ENCODE measurements around the gene FCAMR. TPM values are rescaled to one million over a fixed set of nuclear protein-coding genes. Genes with fewer than 3 reads are reported as not detected.

Gene FCAMR
- total and polyA plus RNA-seq, 2 donors (not counting 1 experiment from before 2014, with no cell fraction given), result not detected

DNA sequence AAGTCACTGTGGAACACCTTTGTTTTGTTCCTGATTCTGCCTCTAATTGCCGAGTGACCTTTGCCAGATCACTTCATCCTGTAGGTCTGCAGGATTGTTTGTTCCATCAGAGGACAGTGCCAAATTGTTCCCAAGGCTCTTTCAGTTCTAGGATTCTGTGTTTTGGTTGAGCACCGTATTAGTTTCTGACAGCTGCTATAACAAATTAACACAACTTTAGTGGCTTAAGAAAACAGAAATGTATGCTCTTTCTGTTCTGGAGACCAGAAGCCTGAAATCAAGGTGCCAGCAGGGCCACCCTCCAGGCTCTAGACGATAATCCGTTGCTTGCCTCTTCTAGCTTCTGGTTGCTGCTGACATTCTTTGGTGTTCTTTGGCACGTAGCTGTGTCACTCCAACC lies 20.6 kb downstream of the FCAMR start:
- Histone ChIP-seq H3K4me1 (ENCODE audit: control insufficient read depth, extremely low read depth, insufficient read depth, low read length) (no peaks in the 10 kb centered on the region), H3K27me3 (ENCODE audit: control insufficient read depth, insufficient read depth, low read length) (peaks cover 16% of the 10 kb centered on the region), H3K4me2 (ENCODE audit: extremely low read depth, insufficient read depth, low read length) (no peak overlapping the region), H4K20me1 (ENCODE audit: control insufficient read depth, extremely low read depth, insufficient read depth, low read length) (no peaks in the 10 kb centered on the region), H3K79me2 (ENCODE audit: control insufficient read depth, insufficient read depth, low read length) (no peaks in the 10 kb centered on the region), H3K9me3 (ENCODE audit: control insufficient read depth, insufficient read depth, low read depth, low read length) (no peaks in the 10 kb centered on the region), H3K9ac (ENCODE audit: insufficient read depth, low read length) (no peak overlapping the region), H3K4me3 (replicated peaks in 1 of 4; ENCODE audit: control extremely low read depth in 1 of 4, insufficient read depth in 1 of 4, low read depth in 3 of 4, low read length in 4 of 4) (no peak overlapping the region), H3K27ac (ENCODE audit: insufficient read depth, low read length) (no peak overlapping the region), H2AFZ (ENCODE audit: low read length) (no peak overlapping the region), H3K36me3 (ENCODE audit: control insufficient read depth, insufficient read depth, low read length) (no peaks in the 10 kb centered on the region)
- no peak for DNase-seq (ENCODE audit: low read depth in 2 of 2)
- TF ChIP-seq, protein P1, sequence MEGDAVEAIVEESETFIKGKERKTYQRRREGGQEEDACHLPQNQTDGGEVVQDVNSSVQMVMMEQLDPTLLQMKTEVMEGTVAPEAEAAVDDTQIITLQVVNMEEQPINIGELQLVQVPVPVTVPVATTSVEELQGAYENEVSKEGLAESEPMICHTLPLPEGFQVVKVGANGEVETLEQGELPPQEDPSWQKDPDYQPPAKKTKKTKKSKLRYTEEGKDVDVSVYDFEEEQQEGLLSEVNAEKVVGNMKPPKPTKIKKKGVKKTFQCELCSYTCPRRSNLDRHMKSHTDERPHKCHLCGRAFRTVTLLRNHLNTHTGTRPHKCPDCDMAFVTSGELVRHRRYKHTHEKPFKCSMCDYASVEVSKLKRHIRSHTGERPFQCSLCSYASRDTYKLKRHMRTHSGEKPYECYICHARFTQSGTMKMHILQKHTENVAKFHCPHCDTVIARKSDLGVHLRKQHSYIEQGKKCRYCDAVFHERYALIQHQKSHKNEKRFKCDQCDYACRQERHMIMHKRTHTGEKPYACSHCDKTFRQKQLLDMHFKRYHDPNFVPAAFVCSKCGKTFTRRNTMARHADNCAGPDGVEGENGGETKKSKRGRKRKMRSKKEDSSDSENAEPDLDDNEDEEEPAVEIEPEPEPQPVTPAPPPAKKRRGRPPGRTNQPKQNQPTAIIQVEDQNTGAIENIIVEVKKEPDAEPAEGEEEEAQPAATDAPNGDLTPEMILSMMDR (conservative IDR thresholded peaks at IDR 0.05 in 1 of 2, IDR thresholded peaks at IDR 0.05 in 1 of 2; ENCODE audit: low read depth in 1 of 2, low read length in 2 of 2), result no peak
- TF ChIP-seq EZH2 (IDR thresholded peaks at IDR 0.05; ENCODE audit: low read length, missing control alignments), result no peak

DNA sequence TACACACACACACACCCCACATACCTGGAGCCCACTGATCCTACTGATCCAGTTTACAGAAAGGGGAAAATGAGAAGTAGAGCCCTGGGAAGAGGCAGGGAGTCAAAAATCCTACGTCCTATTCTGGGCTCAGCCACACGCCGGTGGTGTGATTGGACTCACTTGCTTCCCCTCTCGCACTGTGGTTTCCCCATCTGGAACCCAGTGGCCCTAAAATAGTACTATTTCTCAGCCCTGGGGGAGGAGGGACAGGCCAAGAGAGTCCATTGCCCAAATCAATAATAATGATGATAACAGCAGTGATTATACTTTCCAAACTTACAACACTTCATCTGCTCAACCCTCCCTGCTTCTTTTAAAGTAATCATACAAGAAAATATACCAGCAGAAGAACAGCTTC lies 21.1 kb downstream of the FCAMR start:
- Histone ChIP-seq H4K20me1 (ENCODE audit: control insufficient read depth, extremely low read depth, insufficient read depth, low read length) (no peaks in the 10 kb centered on the region), H3K4me1 (ENCODE audit: control insufficient read depth, extremely low read depth, insufficient read depth, low read length) (no peaks in the 10 kb centered on the region), H3K9ac (ENCODE audit: insufficient read depth, low read length) (no peak overlapping the region), H3K27me3 (ENCODE audit: control insufficient read depth, insufficient read depth, low read length) (peaks cover 14% of the 10 kb centered on the region), H3K4me3 (replicated peaks in 1 of 4; ENCODE audit: control extremely low read depth in 1 of 4, insufficient read depth in 1 of 4, low read depth in 3 of 4, low read length in 4 of 4) (no peak overlapping the region), H3K4me2 (ENCODE audit: extremely low read depth, insufficient read depth, low read length) (no peak overlapping the region), H2AFZ (ENCODE audit: low read length) (no peak overlapping the region), H3K79me2 (ENCODE audit: control insufficient read depth, insufficient read depth, low read length) (no peaks in the 10 kb centered on the region), H3K27ac (ENCODE audit: insufficient read depth, low read length) (no peak overlapping the region), H3K9me3 (ENCODE audit: control insufficient read depth, insufficient read depth, low read depth, low read length) (no peaks in the 10 kb centered on the region), H3K36me3 (ENCODE audit: control insufficient read depth, insufficient read depth, low read length) (no peaks in the 10 kb centered on the region)
- DNase-seq (ENCODE audit: low read depth in 2 of 2), result no peak
- no peak for TF ChIP-seq EZH2 (IDR thresholded peaks at IDR 0.05; ENCODE audit: low read length, missing control alignments)
- TF ChIP-seq, protein P1 (conservative IDR thresholded peaks at IDR 0.05 in 1 of 2, IDR thresholded peaks at IDR 0.05 in 1 of 2; ENCODE audit: low read depth in 1 of 2, low read length in 2 of 2), result no peak

DNA sequence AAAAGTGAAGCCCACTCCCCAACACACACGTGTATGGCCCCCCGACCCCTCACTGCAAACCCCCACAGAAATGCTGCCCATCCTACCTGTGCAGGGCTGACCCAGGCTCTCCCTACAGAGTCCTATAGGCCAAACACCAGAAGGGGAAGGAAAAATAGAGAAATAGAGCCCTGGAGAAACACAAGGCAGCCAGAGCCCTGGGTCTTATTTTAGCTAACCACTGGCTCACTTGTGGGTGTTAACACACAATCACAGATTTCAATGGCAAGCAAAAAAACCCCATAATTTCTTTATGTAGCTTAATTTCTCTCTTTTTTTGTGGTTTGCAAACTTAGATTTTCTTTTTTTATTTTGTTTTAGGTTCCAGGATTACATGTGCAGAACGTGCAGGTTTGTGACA lies 23.0 kb downstream of the FCAMR start:
- Histone ChIP-seq H3K27me3 (ENCODE audit: control insufficient read depth, insufficient read depth, low read length) (peaks cover 20% of the 10 kb centered on the region), H3K27ac (ENCODE audit: insufficient read depth, low read length) (no peak overlapping the region), H3K36me3 (ENCODE audit: control insufficient read depth, insufficient read depth, low read length) (no peaks in the 10 kb centered on the region), H3K4me3 (replicated peaks in 1 of 4; ENCODE audit: control extremely low read depth in 1 of 4, insufficient read depth in 1 of 4, low read depth in 3 of 4, low read length in 4 of 4) (no peak overlapping the region), H3K4me1 (ENCODE audit: control insufficient read depth, extremely low read depth, insufficient read depth, low read length) (no peaks in the 10 kb centered on the region), H4K20me1 (ENCODE audit: control insufficient read depth, extremely low read depth, insufficient read depth, low read length) (no peaks in the 10 kb centered on the region), H2AFZ (ENCODE audit: low read length) (no peak overlapping the region), H3K9ac (ENCODE audit: insufficient read depth, low read length) (no peak overlapping the region), H3K9me3 (ENCODE audit: control insufficient read depth, insufficient read depth, low read depth, low read length) (no peaks in the 10 kb centered on the region), H3K79me2 (ENCODE audit: control insufficient read depth, insufficient read depth, low read length) (no peaks in the 10 kb centered on the region), H3K4me2 (ENCODE audit: extremely low read depth, insufficient read depth, low read length) (no peak overlapping the region)
- no peak for TF ChIP-seq EZH2 (IDR thresholded peaks at IDR 0.05; ENCODE audit: low read length, missing control alignments)
- TF ChIP-seq, protein P1 (conservative IDR thresholded peaks at IDR 0.05 in 1 of 2, IDR thresholded peaks at IDR 0.05 in 1 of 2; ENCODE audit: low read depth in 1 of 2, low read length in 2 of 2), result no peak
- no peak for DNase-seq (ENCODE audit: low read depth in 2 of 2)
